ELF-1 (cell line): ENCODE data around the gene ZBTB7C.

Experiments used
- DNase-seq: peaks from one replicate; pipeline ENCODE4 v3.0.0-alpha.2; 2016; ENCODE audit warnings: low read depth, low spot score

ZBTB7C gene

DNA sequence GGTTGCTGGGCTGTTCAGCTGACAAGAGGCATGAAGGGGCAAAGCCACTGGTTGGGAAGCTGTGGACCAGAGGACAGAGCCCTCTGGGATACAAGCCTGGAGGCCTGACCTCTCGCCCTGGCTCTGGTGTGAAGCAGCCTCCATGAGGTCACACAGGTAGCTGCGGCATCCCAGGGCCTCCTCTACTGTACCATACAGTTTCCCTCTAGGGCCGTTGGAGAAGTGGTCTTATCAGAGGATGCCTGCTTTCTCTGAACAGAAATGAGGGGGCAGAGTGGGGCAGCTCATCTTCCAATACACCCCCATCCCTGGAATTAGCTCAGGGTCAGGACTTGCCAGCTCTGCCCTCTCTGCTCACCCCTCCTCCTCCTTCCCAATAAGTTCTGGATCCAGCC lies 343.6 kb downstream of the ZBTB7C start:
- DNase-seq = no peak

DNA sequence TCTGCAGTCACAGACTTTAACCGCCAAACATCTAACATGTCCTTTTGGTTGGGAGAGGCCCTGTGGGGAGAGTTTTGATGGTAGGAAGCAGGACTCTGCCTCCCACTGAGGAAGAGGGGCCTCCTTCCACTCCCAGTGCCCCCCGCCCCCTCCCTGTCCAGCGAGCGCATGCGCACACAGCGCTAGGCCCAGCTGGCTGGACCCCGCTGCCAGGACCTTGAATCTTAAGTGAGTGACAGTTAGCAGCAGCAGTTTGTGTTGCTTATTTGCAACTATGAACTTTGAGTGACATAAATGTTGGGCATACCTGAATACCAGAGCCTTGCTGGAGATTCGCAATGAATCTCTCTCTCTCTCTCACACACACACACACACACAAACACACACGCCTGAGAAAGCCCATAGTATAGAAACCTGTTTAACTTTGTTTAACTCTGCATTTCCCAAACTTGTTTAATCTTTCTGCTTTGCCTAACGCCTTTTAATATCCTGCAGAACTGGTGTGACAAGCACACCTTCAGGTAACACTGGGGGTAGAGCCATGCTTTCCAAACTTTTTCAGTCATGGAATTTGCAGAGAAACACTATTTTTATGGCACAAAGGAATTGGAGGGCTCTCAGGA lies 344.1 kb downstream of the ZBTB7C start:
- DNase-seq = no peak

DNA sequence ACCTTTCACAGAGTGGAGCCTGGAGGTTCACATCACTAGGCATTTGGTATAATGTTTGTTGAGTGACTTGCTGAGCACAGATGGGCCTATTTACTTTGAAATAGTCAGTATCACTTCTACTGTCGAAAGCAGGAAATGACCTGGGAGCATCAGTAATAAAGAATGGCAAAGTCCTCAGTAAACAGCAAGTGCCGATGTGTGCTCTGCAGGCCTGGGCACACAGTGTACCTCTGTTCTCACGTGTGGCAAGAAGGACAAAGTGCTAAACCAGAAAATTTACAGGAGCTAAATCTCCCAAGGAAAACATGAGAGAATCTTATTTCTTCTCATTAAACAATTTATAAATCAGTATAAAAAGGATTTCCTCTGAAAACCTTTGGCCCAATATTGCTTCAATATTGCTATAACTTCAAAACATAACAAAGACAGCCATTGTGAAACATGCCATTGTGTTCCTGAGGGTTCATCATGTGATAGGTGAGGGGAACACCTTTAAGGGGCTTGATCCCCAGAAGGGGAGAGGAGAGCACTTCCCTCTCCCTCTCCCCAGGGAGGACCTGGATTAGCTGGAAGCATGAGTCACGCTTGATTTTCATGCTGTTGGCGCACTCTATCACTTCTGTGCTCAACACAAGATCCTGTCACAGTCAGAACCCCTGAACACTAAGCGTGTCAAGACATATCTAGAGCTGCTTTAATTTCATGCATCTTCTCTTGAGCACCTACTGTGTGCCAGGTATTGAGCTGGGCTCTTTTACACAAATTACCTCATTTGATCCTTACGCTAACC lies 347.2 kb downstream of the ZBTB7C start:
- no peak for DNase-seq

DNA sequence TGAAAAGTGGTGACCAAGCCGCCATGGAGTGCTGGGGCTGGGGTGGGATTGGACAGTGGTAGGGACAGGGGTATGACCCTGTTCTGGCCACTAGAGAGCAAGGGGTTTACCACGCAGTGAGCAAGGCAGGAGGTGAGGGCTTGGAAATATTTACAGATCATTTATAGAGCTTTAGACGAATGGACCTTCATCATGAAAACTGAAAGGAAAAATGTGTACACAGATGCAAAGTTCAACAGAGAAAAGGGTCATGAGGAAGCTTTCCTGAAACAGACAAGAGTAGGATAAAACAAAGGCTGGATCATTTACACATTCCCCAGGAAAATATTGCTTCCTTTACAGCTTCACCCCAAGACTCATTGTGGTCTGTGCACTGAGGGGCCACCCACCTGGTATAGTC lies 348.2 kb downstream of the ZBTB7C start:
- DNase-seq = no peak

DNA sequence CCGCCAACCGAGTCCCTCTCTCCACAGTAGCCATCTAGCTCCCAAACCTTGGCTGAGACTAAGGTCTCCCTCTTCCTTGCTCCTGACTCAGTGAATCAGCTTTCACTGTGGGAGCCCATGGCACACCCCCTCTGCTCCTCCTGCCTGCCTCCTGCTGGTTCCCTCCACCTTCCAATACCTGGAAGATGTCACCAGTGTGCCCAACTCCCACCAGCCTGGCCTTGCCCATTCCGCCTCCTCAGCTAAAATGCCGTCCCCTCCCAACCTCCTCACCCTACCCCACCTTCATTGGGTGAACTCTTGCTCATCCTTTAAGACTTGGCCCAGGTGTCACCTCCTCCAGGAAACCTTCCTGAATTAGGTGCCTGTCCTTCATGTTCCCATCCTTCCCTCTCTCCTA lies 348.8 kb downstream of the ZBTB7C start:
- no peak for DNase-seq

DNA sequence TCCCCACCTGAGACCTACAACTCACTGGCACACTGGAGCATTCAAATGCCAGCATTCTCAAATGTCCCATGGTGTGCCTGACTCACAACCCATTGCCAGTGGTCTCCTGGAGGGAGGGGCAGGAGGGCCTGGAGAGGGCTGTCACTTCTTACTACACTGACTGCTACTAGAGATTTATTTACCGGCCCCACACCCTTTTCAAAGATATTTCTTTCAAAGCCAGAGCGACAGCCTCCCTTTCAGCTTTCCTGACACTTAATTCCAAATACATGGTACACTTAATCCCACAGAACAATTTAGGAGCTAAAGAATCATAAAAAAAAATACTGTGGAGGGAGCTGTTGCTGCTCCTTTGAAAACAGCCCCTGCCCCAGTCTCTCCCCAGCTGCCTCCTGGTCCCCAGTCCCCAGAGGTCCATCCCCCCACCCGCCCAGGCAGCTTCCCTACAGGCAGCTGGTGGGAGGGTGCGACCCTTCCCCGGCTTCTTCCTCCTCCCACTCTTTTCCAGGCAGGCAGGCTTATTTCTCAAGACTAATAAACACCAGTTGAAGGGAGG lies 349.6 kb downstream of the ZBTB7C start:
- DNase-seq = no peak

DNA sequence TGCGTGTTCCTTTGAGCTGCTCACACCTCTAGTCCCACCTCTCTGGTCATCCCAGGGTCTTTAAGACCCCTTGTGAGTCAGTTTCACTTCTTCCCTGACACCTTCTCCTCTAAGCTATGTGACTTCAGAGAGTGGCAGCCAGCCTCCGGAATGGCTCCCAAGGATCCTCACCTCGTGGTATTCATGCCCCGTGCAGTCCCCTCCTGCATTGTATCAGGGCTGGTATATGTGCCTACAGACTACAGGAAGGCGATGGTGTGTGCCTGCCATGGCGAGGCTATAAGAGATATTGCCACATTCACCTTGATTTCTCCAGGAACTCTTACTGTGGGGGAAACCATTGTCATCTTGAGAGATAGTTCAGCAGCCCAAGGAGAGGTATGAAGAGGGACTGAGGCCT lies 350.7 kb downstream of the ZBTB7C start:
- no peak for DNase-seq

DNA sequence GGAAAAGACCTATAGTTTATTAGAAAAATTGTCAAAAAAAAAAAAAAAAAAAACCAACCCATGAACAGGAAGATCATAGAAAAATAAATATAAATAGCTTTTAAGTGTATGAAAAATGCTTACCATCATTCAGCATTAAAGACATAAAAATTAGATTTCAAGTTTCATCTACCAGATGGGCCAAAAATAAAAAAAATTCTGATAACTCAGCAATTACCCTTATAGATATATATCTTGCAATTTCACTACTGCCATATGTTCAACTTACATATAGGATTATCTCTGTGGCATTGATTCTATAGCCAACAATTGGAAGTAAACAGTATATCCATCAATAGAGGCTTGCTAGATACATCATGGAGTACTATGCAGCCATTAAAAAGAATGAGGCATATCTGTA lies 352.2 kb downstream of the ZBTB7C start:
- no peak for DNase-seq

DNA sequence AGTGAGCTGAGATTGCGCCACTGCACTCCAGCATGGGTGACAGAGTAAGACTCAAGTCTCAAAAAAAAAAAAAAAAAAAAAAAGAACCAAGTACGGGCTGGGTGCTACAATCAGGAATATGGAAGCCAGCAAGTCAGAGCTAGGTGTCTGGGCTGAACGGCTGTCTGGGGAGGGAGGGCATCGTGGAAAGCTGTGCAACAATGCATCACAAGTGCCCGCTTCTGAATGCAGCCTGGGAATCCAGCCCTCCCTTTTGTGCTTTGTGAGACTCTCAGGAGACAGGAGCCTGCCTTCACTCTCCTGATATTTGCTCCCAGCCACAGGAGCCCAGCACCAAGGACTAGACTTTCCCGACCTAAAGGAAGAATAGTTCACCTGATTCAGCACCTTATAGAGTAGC lies 353.8 kb downstream of the ZBTB7C start:
- DNase-seq = no peak

DNA sequence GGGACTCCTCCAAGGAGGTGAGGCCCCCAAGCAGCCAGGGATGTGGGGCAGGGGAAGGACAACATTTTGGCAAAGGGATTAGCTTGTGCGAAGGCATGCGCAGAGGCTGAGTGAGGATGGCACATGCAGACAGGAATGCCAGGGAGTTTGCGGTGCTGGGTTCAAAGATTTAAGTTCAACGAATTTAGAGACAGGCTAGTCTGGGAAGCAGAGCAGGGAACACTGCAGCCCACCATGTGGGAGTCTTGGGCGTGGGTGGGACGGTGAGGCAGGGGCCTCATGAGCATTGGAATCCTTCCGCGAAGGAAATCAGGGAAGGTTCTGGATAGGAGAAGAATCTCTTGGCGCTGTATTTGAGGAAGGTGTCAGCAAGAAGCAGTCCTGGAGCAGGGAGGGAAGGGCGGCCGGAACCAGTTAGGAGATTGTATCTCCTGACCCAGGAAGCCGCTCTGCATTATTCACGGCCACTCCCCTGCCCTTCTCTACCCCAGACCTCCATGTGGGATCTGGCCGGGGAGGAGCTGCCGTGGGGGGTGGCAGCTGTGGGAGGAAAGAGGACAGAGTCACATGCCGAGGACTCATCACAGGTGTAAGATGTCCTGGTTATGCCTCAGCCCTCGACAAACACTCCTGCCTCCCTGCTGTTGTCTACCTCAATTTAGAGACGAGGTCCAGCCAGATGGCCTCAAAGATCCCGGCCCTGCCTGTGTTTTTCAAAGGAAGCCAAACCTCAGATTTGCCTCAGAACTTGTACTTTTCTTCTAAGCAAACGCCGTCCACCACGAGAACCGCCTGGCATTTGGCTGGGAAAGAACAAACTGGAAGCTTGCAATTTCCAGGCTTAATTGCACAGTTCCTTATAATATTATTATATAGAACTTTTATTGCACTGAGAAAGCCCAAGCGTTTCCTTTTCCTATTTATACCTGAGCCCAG lies 355.0 kb downstream of the ZBTB7C start:
- DNase-seq = peak; percentile 67

DNA sequence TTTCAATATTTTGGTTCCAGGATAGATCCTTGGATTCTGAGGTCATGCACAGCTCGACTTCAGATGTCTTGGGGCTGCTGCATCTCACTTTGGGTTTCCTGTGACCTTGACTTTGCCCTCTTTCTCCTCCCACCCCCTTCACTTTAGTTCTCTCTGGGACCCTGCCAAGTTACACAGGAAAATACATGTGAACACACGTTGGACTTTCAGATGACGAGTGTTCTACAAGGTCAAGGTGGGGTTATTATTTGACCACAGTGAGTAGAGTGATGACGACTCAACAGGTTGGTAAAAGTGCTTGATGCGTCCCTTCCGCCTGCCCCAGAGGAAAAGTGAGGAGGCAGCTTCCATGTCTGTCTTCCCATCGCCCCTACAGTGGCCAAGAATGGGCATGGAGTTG lies 356.3 kb downstream of the ZBTB7C start:
- no peak for DNase-seq

DNA sequence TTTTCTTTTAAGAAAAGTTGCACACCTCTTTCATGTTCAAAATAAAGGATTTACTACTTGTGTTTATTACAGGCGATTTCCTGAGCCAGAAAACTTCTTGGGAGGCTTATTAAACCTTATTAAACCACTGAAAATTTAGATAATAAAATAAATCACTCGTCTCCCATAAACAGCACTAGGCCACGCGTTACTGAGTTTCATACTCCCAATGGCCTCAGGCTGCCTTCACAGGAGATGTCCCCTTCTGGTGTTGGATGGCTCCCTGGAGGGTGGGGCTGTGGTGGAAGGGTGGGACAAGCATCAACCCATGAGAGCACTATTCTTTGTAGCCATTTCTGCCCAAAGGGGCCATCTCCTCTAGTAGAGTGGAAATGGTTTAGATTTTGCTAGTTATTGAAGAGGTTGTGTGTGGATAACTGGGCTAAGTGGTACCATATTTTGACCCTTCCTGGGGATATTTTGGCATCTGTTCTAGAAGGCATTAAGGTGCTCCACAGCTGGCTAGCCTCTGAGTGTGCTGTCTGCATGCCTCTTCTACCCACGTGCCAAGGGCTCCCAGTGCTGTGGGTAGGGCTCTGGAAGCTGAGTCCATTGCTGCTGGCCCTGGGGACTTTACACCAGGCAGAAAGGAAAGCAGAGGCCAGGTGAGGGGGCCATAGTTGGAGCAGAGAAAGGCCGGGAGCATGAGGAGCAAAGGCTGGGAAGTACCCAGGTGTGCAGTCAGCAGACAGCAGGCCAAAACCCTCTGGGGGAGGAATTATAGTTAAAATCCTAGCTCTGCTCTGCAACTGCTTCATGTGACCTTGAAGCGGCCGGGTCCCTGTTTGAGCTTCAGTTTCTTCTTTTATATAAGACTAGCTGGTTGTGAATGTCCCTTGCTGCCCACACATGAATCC lies 357.0 kb downstream of the ZBTB7C start:
- no peak for DNase-seq

DNA sequence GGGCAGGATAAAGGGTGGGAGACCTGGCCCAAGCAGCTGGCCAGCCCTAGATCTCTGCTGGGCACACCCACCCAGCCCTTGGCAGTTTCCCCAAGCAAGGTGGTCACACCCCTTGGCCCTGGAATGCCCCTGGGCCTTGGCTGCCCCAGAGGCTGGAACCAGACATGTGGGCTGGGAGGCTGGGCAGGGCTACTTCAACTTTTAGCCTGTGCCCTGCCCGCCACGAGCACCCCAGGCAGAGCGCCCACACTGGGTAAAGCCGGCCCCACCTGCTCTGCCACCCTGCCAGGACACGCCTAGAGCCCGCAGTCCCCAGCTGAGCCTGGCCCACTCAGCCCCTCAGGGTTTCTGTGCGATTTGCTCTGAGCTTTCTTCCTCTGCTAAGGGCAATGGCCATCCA lies 359.0 kb downstream of the ZBTB7C start:
- no peak for DNase-seq

DNA sequence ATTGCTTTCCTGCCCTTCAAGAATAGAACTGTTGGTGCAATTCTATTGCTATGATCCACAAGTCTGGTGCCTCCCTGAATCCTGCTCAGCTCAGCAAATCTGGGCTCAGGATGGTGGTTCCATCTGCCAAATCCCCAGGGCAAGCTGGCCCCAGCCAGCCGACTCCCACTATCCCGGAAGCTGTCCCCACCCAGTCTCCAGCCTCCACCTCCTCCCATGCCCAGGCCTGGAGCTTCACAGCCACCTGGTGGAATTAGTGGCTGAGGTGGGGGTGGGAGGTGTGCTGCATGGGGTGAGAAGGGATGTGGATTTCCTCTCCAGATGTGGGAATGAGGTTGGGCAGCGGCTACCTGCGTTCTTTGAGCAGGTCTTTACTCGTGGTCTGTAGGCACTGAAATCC lies 359.4 kb downstream of the ZBTB7C start:
- DNase-seq = no peak

DNA sequence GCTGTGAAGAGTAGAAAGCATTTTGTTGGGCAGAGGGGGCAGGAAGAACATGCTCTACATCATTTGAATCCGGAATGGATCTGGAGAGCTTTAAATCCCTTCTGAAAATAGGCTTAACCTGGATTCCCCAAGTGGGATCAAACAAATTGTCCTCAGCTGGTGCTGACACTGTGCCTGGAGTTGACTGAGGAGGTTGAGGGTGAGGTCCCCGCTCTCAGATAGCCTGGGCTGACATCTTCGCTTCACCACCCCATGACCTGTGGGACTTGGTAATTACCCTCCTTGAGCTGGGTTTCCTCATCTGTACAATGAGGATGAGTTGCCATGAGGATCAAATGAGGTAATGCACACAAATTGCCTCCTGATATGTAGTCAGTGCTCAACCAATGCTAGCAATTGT lies 360.9 kb downstream of the ZBTB7C start:
- DNase-seq = no peak

DNA sequence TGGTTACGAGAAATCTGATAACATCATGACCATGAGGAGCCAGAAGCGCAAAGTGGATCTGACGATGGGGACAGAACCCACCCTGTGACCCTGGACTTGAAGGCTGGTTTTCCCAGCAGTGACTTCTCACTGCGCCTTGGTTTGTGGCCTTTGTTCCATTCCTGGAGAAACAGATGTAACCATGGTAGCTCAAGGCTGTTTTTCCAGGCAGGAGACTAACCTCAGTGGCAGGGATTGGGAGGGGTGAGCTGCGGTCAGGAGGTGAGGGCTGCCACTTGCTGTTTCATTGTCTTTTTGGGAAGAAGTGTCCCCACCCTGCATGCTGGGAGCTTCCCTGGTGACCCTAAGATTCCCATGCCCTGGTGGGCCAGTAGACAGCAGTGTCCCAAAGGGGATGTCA lies 362.3 kb downstream of the ZBTB7C start:
- no peak for DNase-seq

DNA sequence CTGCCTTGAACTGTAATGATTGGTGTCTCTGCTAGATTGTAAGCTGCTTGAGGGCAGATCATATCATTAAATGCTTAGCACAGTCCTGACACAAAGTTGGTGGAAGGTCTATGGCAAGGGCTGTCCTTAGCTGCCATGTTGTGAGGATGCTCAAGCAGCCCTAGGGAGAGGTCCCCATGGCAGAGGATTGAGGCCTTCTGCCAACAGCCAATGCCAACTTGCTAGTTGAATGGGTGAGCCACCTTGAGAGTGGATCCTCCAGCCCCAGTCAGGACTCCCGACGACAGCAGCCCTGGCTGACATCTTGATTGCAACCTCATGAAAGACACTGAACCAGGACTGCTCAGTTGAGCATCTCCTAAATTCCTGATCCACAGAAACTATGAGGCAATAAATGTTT lies 363.4 kb downstream of the ZBTB7C start:
- no peak for DNase-seq

DNA sequence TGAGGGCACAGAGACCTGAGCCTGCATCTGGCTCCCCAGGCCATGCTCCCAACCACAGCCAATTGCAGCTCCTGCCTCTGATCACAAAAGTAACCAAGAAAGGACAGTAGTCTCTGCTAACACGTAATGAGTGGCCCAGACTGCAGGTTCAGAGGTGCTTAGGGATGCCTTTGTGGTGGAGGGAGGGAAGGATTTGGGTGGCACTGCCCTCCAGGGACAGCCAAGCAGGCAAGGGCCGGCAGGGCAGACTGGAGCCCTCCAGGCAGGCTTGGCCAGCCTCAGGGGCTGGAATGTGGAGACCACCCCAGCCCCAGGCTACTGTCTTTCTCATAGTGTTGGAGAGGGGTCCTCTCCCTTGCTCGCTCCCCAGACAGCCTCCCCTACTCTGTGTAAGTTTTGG lies 364.2 kb downstream of the ZBTB7C start:
- no peak for DNase-seq

DNA sequence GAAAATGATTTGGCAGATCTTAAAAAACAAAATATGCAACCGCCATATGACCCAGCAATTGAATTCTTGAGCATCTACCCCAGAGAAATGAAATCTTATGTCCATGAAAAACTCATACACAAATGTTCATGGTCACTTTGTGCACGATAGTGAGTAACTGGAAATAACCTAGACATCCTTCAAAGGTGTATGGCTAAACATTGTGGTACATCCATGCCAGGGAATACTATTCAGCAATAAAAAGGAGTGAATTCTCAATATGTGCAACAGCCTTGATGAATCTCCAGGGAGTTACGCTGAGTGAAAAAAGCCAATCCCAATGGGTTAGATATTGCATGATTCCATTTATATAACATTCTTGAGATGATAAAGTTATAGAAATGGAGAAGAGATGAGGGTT lies 366.0 kb downstream of the ZBTB7C start:
- DNase-seq = no peak

DNA sequence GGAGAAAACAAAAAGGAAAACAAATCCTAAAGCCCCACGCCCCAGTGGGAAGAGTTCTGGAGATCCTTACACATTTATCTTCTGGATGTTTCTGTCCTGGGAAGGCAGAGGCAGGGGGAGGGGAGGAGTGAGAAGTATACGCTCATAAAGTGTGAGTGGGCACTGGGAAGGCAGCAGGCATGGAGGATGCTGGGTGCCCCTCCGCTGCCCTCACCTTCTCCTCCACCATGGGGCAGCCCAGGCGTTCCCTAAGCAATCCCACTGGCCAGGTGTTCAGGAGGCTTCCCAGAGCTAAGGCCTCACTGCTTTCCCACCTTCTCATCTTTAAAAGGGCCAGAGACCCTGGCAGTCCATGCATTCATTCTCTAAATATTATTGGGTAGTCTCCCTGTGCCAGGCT lies 366.8 kb downstream of the ZBTB7C start:
- no peak for DNase-seq

DNA sequence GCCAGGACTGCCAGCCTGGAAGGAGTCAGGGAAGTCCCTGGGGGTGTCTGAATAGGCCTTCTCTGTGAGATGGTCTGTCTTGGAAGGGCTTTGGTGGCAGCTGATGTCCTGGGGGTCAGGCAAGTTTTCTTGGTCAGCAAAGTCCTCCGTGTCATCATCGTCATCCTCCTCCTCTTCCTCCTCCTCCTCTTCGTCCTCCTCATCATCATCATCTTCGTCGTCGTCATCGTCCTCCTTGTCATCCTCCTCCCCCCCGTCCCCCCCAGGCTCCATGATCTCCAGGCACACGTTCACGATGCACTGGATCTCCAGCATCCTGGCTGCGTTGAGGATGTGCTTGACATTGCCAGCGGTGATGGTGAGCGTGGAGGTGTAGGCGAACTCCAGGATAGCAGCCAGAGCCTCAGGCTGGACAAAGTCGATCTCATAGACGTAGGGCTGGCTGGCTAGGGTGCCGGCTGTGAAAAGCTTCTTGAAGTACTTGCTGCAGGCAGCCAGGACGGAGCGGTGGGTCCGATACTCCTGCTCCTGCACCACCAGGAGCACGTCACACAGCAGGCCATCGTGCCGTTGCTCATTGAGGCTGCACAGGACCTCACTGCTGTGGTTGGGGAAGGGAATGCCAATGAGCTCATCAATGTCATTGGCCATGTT lies 368.6 kb downstream of the ZBTB7C start:
- DNase-seq = no peak
